Stimulated activated CD8-positive, alpha-beta memory T cell treated with anti-CD3 and anti-CD28 coated beads, Interleukin-2, amount 100 ng/mL, for 1 hour (primary cell): Measurements from ENCODE around the gene GRAP.

Source experiments
- DNase-seq, 2 donors: peaks; one replicate each; pipeline ENCODE4 v3.0.0-alpha.2; 2020; ENCODE audit warnings: low read depth in 2 of 2

Gene GRAP

GRCh38 chr17:18984273-18985114, 62.3 kb downstream of the GRAP start:
- no peak for DNase-seq

DNA sequence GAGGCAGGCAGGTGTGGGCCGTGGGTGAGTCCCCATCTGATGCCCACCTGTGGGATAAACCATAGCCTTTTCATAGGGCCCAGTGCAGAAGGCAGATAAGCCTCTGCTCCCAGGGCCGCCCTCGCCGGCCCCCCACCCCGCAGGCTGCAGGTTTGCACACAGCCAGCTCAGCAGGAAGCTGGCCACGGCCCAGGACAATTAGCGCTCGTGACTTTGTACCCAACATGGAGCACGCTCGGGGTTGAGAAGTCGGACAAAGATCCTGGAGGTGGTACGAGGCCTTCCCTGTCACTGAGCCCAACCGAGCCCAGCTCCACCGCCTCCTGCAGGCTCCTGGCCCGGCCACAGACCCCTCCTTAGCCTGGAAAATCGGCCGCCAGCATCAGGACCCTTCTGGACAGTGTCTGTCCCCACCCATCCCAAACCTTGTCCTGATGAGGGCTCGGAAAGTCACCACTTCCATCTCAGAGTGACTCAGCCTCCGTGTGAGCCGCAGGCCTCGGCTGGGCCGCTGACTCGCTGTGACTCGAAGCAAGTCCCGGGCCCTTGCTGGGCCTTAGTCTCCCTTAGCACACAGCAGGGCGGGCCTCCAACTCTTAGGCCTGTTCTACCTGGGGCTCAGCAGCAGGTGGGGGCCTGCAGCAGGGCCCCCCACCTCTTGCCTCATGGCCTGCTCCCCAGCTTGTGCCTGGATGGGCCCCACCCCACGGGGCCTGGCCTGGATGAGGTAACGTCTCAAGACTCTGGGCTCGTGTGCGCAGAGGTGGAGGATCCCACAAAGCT, 64.9 kb downstream of the GRAP start:
- no peak for DNase-seq

DNA sequence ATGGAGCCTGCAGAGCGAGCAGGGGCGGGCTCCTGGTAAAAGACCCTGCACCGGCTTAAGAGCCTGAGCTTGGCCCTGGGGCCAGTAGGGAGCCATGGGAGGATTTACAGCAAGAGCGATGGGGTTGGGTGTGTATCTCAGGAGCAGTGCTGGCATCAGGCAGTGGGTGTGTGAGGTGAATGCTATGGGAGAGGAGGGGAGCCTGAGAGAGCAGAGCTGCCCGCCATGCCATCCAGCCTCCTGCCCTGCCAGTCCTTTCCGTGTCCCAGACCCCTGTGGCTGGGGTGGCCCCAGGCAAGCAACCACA, 65.5 kb downstream of the GRAP start:
- DNase-seq = no peak

- no peak for DNase-seq
Observed at GRCh38 chr17:18980682-18981334, 65.9 kb downstream of the GRAP start.

- DNase-seq = no peak
Observed at GRCh38 chr17:18978655-18979054, 68.1 kb downstream of the GRAP start.

DNA sequence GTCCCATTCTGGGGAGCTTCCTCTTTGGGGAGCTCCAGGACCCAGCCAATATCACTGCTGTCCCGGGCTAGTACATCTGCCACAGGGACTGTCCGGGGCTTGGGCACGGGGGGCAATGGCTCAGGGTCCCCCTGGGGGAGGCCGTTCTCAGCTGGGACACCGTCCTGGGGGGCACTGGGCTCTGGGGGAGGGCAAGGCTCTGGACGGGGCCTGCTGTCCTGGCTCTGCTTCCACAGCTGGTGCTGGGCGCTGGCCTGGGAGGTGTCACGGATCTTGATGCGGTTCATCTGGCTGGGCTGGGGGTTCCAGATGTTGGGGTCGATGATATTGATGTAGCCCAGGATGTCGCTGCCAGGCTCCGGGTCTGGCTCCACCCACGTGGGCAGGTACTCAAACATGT, 68.7 kb downstream of the GRAP start:
- DNase-seq = no peak

DNA sequence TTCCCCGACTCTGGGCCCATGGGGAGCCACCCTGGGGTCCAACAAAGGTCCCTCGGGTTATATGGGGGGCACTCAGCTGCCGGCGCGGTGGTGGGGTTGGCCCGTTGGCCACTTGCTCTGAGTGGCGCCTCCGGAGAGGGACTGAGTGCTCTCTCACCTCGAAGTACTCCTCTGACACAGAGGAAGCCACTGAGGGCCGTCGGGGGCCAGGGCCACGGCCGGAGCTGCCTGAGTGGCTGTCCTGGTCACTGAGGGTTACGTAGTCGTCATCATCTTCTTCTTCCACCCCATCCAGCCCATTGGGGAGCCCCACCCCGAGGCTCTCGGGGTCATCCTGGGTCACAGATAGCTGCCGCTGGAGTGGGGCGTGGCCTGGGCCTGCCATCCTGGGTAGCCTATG, 69.1 kb downstream of the GRAP start:
- no peak for DNase-seq

- no peak for DNase-seq
Observed at GRCh38 chr17:18977021-18977420, 69.7 kb downstream of the GRAP start.

GRCh38 chr17:18976201-18976600, 70.6 kb downstream of the GRAP start:
- DNase-seq = no peak

GRCh38 chr17:18975597-18975996, 71.2 kb downstream of the GRAP start:
- no peak for DNase-seq

DNA sequence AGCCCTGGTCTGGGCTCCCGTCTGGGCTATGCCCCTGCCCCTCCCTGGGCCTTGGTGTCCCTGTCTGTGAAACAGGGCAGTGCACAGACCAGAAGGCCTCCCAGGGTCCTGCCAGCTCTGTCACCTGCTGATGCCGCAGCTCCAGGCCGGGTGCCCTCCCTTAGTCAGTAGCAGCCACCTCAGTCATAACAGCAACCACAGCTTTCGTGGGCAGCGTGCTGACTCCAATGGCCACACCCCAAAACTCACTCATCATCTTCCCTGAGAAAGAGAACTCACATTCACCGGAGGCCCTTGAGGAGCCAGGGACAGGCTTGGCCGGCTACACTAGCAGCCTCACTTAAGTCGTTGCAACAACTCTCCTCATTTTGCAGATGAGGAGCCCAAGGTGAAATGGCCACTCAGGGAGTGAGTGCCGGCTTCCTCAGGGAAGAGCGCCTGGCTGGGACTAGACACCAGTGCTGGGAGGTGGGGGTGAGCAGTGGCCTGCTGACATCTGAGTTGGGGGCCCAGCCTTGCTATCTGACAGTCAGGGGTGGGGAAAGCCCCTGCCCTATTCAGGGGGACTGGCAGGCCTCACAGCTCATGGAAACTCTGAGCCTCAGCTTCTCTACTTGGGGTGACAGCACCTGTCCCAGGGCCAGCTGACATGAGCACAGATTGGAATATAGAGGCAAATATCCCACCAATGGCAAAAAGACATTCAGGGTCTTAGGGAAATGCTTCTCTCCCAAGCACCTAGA, 72.2 kb downstream of the GRAP start:
- DNase-seq = no peak

GRCh38 chr17:18971801-18972200, 75.0 kb downstream of the GRAP start:
- DNase-seq = no peak
